SU-DHL-6 (cell line): ENCODE results near the gene AMHR2.

ENCODE experiments used
- H2AFZ ChIP-seq: fragments of 200-600 bp; sonication (generic); 2 replicates; pipeline ENCODE4 v1.6.1; 2014; ENCODE audit warnings: low read depth, mild to moderate bottlenecking, moderate library complexity, mixed read lengths, antibody characterized with exemption, low read length; ENCODE audit not compliant: severe bottlenecking
- H3F3A ChIP-seq: fragments of 200-600 bp; shearing (Covaris generic); 2 replicates; pipeline ENCODE4 v1.6.0; 2016; ENCODE audit warnings: antibody characterized with exemption, mild to moderate bottlenecking; ENCODE audit not compliant: insufficient read depth
- H3K27ac ChIP-seq: fragments of 200-600 bp; sonication (generic); 2 replicates; pipeline ENCODE4 v1.5.1; 2016; ENCODE audit warnings: low read depth, mild to moderate bottlenecking, low read length, moderate library complexity, mixed read lengths
- H3K27me3 ChIP-seq: fragments of 200-600 bp; sonication (generic), shearing (Covaris generic); 2 replicates; pipeline ENCODE4 v1.6.0; 2014; ENCODE audit warnings: mild to moderate bottlenecking, low read length
- H3K36me3 ChIP-seq: fragments of 200-600 bp; sonication (generic); 2 replicates; pipeline ENCODE4 v1.6.1; 2014; ENCODE audit warnings: mild to moderate bottlenecking, low read length, mixed read lengths
- H3K4me2 ChIP-seq: fragments of 300-600, 200-600 bp; shearing (Covaris generic), sonication (generic); 2 replicates; pipeline ENCODE4 v1.6.0; 2014; ENCODE audit warnings: low read length, low read depth, mild to moderate bottlenecking; ENCODE audit not compliant: poor library complexity, severe bottlenecking
- H3K4me3 ChIP-seq: fragments of 200-600 bp; sonication (generic); 2 replicates; pipeline ENCODE4 v1.5.1; 2014; ENCODE audit warnings: antibody characterized with exemption, low read length, mild to moderate bottlenecking, mixed read lengths; ENCODE audit not compliant: insufficient read depth, poor library complexity, severe bottlenecking
- H3K79me2 ChIP-seq: fragments of 200-600 bp; sonication (generic); 2 replicates; pipeline ENCODE4 v1.6.1; 2014; ENCODE audit warnings: mild to moderate bottlenecking, low read length, moderate library complexity; ENCODE audit not compliant: insufficient read depth
- H3K9ac ChIP-seq: fragments of 200-600 bp; sonication (generic); 2 replicates; pipeline ENCODE4 v1.7.0; 2014; ENCODE audit warnings: mild to moderate bottlenecking, low read length
- H3K9me2 ChIP-seq: fragments of 200-600 bp; sonication (generic); replicated peaks from 2 replicates; pipeline ENCODE4 v1.6.1; 2014; ENCODE audit warnings: low read length; ENCODE audit not compliant: insufficient read depth
- H3K9me3 ChIP-seq: fragments of 200-600 bp; sonication (generic); 2 replicates; pipeline ENCODE4 v1.6.1; 2014; ENCODE audit warnings: low read length, mixed read lengths; ENCODE audit not compliant: insufficient read depth
- H4K20me1 ChIP-seq: fragments of 200-600 bp; sonication (generic); 2 replicates; pipeline ENCODE4 v1.6.1; 2014; ENCODE audit warnings: low read depth, mild to moderate bottlenecking, antibody characterized with exemption, low read length, moderate library complexity, mixed read lengths
- EZH2phosphoT487 ChIP-seq: fragments of 200-600 bp; sonication (generic), shearing (Covaris generic); conservative IDR thresholded peaks from 2 replicates; pipeline ENCODE4 v1.6.1; 2018; ENCODE audit warnings: mild to moderate bottlenecking, antibody characterized with exemption, low read length, moderate library complexity, mixed read lengths
- TF ChIP-seq, protein P1 (sequence below): fragments of 200-600 bp; sonication (generic); IDR thresholded peaks from one replicate; pipeline ENCODE4 v1.5.1; 2017; ENCODE audit warnings: antibody characterized with exemption, mild to moderate bottlenecking, low read length, moderate library complexity; ENCODE audit not compliant: insufficient read depth, poor library complexity, severe bottlenecking

AMHR2 gene

DNA sequence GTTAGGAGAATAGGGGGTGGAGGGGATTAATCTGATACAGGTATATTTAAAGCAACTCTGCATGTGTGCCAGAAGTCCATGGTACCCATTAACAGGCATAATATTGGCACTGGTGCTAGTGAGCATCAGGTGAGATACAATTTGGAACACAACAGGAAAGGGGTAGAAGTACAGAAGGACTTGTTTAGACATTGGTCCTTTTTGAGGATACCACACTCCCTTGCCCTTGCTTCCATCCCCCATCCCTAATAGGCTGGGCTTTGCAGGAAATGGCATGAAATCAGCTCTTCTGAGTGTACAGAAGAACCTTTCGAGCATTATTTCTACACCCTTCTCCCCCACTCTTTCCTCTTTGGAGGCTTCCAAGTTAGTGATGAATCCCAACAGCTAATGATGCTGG, 44.6 kb downstream of the AMHR2 start:
- peaks cover 27% of the 10 kb centered on the region for H3K79me2 ChIP-seq
- peaks cover 21% of the 10 kb centered on the region; the same call in 1 of the 2 replicates for H4K20me1 ChIP-seq
- H3K4me3 ChIP-seq: no peak overlapping the region
- no peak overlapping the region for H3K9ac ChIP-seq
- H3K27me3 ChIP-seq: no peaks in the 10 kb centered on the region
- TF ChIP-seq EZH2phosphoT487: no peak
- TF ChIP-seq, protein P1, sequence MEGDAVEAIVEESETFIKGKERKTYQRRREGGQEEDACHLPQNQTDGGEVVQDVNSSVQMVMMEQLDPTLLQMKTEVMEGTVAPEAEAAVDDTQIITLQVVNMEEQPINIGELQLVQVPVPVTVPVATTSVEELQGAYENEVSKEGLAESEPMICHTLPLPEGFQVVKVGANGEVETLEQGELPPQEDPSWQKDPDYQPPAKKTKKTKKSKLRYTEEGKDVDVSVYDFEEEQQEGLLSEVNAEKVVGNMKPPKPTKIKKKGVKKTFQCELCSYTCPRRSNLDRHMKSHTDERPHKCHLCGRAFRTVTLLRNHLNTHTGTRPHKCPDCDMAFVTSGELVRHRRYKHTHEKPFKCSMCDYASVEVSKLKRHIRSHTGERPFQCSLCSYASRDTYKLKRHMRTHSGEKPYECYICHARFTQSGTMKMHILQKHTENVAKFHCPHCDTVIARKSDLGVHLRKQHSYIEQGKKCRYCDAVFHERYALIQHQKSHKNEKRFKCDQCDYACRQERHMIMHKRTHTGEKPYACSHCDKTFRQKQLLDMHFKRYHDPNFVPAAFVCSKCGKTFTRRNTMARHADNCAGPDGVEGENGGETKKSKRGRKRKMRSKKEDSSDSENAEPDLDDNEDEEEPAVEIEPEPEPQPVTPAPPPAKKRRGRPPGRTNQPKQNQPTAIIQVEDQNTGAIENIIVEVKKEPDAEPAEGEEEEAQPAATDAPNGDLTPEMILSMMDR: no peak
- no peak overlapping the region for H3K4me2 ChIP-seq
- H2AFZ ChIP-seq: no peak overlapping the region
- H3K36me3 ChIP-seq: peaks cover 72% of the 10 kb centered on the region
- H3F3A ChIP-seq: peaks cover 26% of the 10 kb centered on the region
- H3K9me3 ChIP-seq: no peaks in the 10 kb centered on the region
- no peaks in the 10 kb centered on the region for H3K9me2 ChIP-seq
- no peak overlapping the region for H3K27ac ChIP-seq

DNA sequence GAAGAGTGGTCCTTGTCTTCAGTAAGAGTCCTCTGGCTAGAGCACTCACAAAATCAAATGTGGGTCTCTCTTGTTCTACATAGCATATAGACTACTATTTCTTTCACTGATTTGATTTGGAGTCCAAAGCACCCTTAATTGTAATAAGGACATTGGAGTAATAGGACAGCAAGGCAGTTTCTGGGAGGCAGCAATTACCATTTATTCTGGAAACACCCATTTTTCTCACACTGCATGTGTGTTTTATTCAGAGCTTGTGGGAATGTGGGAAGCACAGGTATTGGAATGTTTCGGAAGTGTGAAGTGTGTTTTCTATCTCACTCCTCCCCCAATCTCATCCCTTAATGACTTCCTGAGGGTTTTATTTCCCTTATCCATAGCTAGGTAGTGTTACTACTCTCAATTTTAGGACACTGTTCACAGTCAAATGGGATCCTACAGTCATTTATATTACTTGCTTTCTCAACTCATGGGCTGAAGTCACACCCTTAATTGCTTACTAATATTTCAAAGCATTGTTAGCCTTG, 48.5 kb downstream of the AMHR2 start:
- Histone ChIP-seq H3F3A (peaks cover 50% of the 10 kb centered on the region), H4K20me1 (peaks cover 12% of the 10 kb centered on the region; the same call in 1 of the 2 replicates), H3K9ac (no peak overlapping the region), H3K9me3 (no peaks in the 10 kb centered on the region), H3K79me2 (peaks cover 29% of the 10 kb centered on the region), H3K36me3 (peaks cover 70% of the 10 kb centered on the region), H3K9me2 (no peaks in the 10 kb centered on the region), H3K27ac (no peak overlapping the region), H3K4me2 (no peak overlapping the region), H3K27me3 (no peaks in the 10 kb centered on the region), H2AFZ (no peak overlapping the region), H3K4me3 (no peak overlapping the region)
- no peak for TF ChIP-seq EZH2phosphoT487
- TF ChIP-seq, protein P1: no peak

DNA sequence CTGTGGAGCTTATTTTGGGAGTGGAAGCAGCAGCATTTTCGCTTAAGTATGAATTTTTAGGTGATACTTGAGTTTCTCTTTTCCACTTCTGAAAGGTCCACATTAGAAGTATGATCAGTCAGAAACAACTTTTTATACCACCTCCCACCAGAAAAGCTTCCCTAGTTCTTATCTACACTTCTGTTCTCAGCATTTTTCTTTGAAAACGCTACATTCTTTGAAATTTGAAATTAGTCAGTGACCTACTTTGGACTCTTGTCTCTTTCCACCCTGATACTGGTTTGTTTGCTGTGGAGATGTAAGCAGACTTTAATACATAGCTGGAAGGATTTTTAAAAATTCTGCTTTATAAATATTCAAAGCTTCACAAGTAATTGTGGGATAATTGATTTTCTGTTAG, 50.4 kb downstream of the AMHR2 start:
- H3K79me2 ChIP-seq: peaks cover 31% of the 10 kb centered on the region
- no peaks in the 10 kb centered on the region for H3K9me2 ChIP-seq
- H3K9ac ChIP-seq: no peak overlapping the region
- no peak for TF ChIP-seq EZH2phosphoT487
- TF ChIP-seq, protein P1: no peak
- H4K20me1 ChIP-seq: peaks cover 22% of the 10 kb centered on the region; the same call in 1 of the 2 replicates
- H3K27me3 ChIP-seq: no peaks in the 10 kb centered on the region
- peaks cover 68% of the 10 kb centered on the region for H3K36me3 ChIP-seq
- no peak overlapping the region for H3K27ac ChIP-seq
- peaks cover 65% of the 10 kb centered on the region for H3F3A ChIP-seq
- H2AFZ ChIP-seq: no peak overlapping the region
- H3K4me3 ChIP-seq: no peak overlapping the region
- no peak overlapping the region for H3K4me2 ChIP-seq
- no peaks in the 10 kb centered on the region for H3K9me3 ChIP-seq
